HG02852 (cell line): ENCODE data around the gene GULP1.

Experiments
- ATAC-seq: cut with Tn5 transposase; IDR thresholded peaks from one replicate; pipeline ENCODE4 v1.9.1; 2021; ENCODE audit warnings: mild to moderate bottlenecking, moderate library complexity; ENCODE audit not compliant: unreplicated experiment

Gene GULP1

DNA sequence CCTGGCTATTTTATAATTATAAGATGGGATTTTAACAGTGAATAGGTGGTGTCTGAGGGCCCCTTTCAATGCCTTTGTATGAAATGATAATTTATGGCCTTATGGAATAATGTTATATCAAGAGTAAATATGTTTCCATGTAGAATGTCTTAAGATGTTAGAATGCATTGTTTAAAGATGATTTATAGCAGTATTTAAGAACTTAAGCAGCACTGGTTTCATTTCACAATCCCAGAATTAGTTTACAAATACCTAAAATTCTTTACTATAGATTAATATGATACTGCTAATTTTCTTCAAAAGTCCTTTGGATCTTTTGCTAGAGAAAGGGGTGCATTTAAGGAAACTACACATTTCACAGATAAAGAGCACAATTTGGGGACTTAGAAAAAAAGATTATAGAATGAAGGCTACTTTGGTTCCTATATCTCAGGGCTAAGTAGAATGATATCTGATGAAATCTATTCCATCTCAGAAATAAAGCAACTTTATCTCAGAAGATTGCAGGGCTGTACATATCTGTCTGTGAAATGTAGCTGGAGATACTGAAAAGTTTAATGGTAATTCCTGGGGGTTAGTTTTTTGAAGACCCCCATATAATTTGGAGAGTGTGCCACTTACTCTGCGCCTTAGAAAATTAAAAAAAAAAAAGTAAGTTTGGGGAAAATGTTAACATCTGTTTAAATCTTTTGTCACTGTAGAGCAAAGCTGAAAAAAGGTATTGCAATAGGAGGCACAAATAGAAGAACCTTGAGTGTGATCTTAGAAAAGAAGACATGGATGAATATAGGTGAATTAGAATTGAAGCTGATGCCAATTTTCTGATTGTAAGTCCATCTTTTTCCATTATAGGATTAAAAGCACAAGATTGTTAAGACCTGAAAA is 123.4 kb downstream of the GULP1 start:
- no peak for ATAC-seq

DNA sequence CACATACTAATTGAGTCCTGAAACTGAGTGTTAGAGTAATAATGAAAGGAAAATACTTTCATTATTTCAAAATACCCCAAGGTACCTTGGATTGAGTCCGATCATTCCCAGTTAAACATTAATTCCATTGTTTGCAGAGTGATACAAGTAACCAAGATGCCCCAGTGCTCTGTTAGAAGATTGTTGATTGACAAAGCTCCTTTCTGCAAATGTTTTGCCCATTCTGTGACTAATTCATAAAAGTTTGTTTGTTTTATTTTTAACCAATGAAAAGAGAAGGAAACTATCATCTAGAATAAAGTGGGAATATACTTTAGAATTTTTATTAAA is 124.0 kb downstream of the GULP1 start:
- no peak for ATAC-seq

DNA sequence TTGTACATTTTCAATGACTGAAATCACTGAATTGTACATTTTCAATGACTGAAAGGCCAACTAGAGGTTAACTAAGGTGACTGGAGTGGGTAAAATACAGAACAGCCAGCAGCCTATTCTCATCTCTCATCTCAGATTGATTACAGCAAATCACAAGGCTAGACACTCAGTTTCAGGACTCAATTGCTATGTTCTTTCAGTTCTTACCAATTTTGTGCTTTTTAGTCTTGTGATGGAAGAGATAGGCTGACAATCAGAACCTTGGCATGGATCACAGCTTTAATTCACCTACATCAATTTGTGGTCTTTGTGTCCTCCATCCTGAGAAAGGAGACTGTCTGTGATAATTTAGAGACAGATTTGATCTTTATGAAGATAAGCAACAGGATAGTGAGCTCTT is 124.7 kb downstream of the GULP1 start:
- no peak for ATAC-seq

DNA sequence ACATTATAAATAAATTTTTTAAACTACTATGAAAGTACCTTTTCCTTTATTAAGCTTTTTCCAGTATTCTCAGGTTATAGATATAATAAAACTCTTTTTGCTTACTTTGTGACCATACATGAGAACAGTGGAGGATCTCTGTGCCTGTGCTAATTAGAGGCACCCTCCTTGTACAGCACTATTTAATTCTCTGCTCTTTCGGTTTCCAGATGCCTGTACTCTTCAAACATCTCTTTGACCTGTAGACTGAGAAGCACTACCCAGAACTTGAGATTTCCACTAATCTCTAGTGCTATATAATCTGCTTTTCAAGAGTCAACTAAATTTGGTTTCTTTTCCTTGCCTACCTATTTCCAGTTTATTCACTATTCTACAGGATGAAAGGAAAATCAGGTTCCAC is 131.1 kb downstream of the GULP1 start:
- ATAC-seq = no peak

DNA sequence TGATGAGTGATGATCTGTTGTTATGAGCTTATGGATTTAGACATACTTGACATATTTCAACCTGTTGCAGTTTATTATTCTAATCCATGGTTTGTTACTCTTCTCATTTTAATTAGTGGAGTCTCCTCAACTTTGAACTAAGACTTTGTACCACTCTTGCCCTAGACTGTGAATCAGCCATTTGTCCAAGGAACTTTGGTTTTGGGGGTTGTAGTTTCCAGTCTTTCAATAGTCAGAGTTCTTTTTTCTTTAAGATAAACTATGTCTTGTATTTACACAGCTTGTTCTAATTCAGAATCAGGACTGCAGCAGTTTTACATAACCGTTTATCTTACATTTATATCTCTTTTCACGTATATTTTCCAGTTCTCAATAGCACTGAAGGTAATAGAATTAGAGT is 133.6 kb downstream of the GULP1 start:
- ATAC-seq = no peak

DNA sequence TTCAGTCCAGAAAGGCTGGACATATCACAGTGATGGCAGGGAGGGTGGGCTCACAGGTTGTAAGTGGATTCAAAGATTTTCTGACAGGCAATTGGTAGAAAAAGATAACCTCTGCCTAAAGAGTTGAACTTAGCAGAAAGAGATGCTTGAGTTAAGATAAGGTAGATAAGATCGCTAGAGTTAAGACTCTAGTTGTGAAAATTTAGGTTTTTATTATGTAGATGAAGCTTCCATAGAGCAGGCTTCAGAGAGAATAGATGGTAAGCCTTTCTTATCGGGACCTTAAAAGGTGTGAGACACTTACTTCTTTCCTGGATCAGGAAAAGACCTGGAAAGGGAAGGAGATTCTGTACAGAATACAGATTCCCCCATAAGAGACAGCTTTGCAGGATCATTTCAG is 134.4 kb downstream of the GULP1 start:
- ATAC-seq = no peak

DNA sequence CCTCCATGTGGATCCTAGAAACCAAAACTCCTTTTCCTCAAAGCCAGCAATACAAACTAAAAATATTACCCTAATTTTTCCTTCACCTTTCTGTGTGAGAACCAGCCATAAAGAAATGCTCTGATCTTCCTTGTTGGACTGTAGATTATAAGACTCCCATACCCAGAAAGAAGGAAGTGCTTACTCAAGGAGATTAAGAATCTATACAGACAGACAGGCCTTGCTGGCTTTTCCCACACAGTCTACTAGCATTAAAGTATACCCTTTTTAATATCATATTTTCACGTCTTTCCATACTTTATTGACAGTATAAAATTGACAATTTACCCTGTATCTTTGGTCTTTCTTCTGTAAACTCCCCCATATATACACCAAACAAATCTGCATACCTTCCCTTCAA is 139.0 kb downstream of the GULP1 start:
- ATAC-seq = no peak

DNA sequence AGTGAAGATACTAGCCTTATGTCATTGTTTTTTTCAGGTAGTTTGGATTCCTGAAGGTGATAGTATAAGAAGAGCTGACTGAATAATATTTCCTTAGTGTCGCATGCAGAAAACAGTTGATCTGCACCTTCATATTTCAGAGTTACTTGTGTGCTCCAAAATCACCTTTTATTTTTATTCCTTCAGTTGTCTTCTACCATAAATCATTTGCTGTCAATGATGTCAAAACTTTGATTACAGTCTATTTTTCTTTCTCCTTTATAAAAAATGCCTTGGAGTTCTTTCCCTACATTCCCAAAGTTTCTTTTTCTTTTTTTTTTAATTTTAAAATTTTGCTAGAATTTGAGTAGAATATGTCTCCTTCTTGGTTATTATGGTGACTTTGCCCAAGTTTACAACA is 142.3 kb downstream of the GULP1 start:
- ATAC-seq = no peak

DNA sequence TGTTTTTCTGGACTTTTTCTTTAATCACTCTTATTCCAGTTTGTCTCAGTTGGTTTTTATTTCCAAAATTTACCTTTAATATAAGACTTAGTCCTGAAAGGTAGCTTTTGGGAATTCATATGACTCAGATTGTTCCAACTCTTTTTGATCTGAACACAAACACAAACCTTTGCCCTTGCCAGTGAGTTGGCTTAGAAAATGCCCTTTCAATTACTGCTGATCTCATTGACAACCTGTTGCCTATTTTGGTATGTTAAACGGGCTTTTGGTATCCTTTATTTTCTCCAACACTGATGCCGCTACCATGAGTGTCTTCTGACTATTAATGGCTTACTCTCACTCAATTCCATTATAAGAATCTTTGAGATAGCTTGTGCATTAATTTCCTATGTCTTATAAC is 143.4 kb downstream of the GULP1 start:
- ATAC-seq = no peak

DNA sequence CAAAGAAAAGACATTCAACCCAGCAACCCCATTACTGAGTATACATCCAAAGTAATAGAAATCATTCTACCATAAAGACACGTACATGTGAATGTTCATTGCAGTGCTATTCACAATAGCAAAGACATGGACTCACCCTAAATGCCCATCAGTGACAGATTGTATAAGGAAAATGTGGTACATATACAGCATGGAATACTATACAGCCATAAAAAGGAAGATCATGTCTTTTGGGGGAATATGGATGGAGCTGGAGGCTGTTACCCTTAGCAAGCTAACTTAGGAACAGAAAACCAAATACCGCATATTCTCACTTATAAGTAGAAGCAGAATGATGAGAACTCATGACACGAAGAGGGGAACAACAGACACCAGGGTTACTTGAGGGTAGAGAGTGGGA is 145.9 kb downstream of the GULP1 start:
- ATAC-seq = no peak

DNA sequence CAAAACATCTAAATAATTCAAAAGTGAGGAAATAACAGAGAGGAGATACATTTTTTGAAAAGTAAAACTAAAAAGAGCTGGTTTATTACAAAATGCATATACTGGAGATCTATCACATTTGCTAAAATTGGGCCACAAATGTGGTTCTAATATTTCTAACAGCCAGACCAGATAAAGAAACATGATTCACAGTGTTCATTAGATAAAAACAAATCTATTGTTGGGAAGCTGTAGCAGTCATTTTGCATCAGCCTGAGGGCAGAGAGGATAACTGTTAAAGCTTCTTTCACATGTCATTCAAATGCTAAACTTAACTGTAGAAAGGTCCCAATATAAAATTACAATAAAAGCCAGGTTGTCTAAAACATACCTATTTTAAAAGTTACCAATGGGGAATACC is 148.3 kb downstream of the GULP1 start:
- no peak for ATAC-seq

DNA sequence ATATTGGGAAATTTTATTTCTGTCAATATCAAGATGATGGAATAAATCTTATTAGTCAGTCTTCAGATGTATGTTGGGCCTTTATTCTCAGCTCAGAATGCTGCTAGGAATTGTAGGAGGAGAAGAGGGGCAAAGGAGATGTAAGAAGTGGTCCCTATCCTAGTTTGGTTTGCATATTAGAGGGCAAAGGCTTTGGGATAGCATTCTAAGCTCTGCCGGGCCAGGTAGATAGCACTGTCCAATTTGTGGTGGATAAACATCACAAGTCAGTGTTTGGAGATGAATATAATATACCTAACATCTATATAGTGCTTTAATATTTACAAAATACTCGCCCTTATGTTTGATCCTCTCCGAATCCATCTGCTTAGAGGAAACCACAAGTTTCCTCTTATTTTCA is 149.2 kb downstream of the GULP1 start:
- no peak for ATAC-seq

DNA sequence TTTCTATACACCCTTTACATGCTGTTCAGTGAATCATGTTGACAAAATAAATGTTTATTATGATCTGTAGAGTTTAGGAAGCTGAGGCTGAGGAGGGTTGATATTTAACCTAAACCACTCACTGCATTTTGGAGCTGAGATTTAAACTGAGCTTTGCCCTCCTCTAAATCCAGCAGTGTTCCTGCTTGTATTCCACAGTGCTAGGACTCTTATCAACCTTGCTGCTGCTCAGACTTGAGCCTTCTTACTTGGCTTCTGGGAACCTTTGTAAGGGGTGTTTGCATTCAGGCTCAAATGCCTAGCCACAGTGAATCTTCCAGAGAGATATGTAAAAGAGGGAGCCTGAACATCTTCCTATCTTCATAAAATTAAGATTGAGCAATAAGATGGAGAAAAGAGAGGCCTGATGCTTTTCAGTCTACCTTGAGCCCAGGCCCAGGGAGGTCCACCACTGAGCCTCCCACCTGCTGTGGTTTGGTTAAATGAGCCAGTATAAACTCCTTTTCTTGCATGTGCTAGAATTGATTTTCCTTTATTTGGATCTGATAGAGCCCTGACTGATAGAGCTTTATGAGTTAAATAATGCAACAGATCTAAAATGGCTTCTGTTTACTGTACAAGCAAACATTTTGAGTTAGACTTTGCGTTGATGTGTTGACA is 149.7 kb downstream of the GULP1 start:
- ATAC-seq = no peak

DNA sequence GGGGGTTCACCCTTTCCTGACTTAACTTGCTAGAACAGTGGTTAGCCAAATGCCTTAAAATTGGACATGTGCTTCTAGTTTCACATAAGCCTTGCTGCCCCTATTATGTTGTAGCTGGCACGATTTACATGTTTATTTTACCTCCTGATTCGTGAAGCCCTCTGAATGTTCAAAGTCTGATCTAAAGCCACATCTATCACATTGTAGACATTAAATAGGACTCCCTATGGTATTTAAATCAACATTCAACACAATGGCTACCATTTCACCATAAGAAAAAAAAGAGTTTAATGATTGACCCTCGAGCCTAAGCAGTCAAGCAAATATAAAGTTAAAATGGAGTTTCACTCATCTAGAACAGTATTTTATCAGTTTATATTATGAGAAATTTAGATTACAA is 151.5 kb downstream of the GULP1 start:
- no peak for ATAC-seq

DNA sequence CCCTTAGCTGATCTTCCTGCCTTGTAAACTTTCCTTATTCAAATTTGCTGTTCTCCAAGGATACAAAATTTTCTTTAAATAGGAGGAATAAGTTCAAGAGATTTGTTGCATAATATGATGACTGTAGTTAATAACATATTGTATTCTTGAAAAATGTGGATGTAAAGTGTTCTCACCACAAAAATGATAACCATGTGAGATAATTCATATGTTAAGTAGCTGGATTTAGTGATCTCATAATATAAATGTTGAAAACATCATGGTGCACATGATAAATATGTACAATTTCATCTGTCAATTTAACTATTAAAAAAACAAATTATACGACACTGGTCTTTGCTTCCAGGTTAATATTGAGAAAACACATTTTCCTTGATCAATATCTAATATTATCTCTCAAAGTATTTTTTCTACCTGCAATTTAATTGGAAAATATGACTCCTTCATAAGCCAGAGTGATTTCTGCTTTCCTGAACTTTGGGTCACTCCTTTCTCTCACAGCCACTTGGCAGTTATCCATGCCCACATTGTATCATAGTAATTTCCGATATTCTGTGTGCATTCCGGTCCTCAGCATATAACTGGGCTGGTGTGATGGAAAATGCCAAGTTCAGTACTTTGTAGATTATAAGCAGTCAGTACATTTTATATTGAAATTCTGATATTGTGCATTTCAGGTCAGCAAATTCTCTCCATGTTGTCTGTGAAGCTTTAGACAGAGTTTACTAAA is 152.6 kb downstream of the GULP1 start:
- ATAC-seq = no peak

DNA sequence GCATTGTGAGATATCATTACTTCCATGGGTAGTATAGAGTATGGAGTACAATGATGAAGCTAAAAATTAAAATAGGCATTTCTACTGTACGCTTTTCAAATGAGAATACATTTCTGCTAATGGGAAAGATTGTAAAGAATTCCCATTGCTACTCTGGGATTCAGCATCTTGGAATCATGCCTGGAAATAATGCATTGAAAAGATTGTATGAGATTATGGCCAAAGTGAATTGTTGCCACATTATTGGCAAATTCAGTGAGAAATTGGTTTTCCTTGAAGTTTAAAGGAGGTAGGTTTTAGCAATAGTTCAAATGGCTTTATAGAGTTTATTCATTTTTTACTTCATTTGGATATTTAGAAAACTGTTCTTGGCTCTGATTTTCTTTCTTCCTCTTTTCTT is 157.9 kb downstream of the GULP1 start:
- no peak for ATAC-seq

DNA sequence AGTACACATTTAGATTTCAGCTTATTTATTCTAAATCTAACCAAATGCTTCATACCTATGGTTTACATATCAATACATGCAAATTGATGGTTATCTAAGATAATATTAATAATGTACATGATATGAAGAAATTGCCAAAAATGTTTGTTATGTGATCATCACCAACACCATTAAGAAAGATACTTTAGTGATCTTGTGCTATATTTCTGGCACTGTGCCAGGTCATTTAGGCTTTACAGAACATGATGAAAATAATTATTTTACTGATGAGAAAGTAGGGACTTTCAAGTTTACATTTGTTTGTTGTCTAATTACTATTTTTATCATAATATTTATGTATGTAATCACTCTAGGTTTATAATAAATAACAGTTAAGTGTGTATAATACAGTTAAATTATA is 158.3 kb downstream of the GULP1 start:
- no peak for ATAC-seq

DNA sequence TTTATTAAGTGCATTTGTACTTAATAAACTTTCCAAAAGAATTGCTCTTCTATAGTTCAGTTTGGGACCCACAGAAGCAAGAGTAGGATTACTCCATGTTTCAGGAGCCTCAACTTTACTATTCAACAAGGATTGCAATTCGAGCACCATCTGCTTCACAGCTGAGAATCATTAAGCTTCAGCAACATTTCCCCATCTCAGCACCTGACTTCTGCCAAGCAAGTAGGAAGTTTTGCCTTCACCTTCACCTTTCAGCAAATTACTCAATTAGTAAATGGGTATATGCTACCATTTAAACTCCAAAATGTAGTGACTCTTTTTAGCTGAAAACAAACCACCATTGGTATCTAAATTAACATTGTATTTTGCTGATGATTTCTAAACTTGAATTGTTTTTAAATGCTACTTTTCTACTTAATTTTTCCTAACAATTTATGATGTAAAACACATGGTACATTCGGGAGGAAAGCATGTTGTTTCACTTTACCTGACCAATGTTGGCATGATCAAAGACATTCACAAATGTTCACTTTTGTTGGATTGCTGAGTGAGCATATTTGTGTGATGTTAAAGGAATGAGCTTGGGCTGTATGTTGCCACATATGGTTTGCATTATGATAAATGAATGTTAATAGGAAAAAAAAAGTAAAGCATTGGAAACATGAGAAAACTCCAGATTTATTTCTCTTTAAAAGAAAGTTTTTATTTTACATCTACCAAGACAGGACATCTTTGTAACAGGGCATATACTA is 159.2 kb downstream of the GULP1 start:
- ATAC-seq = no peak

DNA sequence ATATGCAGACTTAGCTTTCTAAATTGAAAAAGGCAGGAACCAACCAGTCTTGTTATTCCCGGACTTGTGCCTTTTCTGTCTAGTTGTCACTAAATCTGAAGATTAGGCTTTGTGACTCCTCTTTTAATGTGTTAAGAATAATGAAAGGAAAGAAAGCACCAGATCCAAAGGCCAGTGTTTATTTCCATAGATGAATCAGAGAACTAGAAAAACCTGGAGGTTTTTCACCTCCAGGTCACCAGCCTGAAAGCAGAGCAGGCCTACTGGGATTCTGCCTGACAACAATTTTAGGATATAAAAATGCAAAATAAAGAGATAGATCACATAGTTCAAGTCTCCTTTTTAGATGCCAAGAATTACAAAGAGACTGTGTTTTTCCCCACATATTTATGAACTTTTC is 160.4 kb downstream of the GULP1 start:
- ATAC-seq = no peak

DNA sequence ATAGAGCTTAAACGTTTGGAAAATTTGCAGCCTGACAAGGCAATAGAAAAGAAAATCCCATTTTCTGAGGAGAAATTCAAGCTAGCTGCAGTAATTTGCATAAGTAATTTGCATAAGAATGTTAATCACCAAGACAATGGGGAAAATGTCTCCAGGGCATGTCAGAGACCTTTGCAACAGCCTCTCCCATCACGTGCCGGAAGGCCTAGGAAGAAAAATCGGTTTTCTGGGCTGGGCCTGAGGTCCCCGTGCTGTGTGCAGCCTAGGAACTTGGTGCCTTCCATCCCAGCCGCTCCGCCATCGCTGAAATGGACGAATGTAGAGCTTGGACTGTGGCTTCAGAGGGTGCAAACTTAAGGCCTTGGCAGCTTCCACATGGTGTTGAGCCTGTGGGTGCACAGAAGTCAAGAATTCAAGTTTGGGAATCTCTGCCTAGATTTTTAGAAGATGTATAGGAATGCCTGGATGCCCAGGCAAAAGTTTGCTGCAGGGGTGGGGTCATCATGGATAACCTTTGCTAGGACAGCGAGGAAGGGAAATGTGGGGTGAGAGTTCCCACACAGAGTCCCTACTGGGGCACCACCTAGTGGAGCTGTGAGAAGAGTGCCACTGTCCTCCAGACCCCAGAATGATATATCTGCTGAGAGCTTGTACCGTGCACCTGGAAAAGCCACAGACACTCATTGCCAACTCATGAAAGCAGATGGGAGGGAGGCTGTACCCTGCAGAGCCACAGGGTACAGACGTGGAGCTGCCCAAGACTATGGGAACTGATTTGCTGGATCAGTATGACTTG is 164.6 kb downstream of the GULP1 start:
- ATAC-seq = no peak

DNA sequence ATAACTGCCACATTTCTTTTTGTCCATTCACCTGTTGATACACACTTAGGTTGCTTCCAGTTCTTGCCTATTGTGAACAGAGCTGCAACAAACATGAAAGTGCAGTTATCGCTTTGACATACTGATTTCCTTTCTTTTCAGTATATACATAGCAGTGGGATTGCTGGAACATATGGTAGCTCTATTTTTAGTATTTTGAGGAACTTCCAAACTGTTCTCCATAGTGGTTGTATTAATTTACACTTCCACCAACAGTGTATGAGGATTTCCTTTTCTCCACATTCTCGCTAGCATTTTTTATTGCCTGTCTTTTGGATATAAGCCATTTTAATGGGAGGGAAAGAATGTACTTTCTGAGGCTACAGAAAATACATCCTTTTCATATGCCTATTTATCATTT is 167.4 kb downstream of the GULP1 start:
- ATAC-seq = no peak
